HG02884 (cell line): ENCODE results near the gene JAZF1.

Source experiments
- ATAC-seq: cut with Tn5 transposase; IDR thresholded peaks from one replicate; pipeline ENCODE4 v1.9.1; 2021; ENCODE audit warnings: mild to moderate bottlenecking, moderate library complexity; ENCODE audit not compliant: unreplicated experiment

The JAZF1 gene

GRCh38 chr7:28140979-28141378, 39.6 kb downstream of the JAZF1 start:
- ATAC-seq, result no peak

- no peak for ATAC-seq
Observed at GRCh38 chr7:28138837-28139236, 41.8 kb downstream of the JAZF1 start.

GRCh38 chr7:28137463-28137862, 43.1 kb downstream of the JAZF1 start:
- ATAC-seq, result no peak

GRCh38 chr7:28136885-28137284, 43.7 kb downstream of the JAZF1 start:
- no peak for ATAC-seq

GRCh38 chr7:28136420-28136819, 44.2 kb downstream of the JAZF1 start:
- ATAC-seq, result no peak

- ATAC-seq, result no peak
Observed at GRCh38 chr7:28135760-28136159, 44.8 kb downstream of the JAZF1 start.

- ATAC-seq, result no peak
Observed at GRCh38 chr7:28135315-28135714, 45.3 kb downstream of the JAZF1 start.

- ATAC-seq, result no peak
Observed at GRCh38 chr7:28133872-28134271, 46.7 kb downstream of the JAZF1 start.

GRCh38 chr7:28132959-28133870, 47.4 kb downstream of the JAZF1 start:
- ATAC-seq, result no peak

- ATAC-seq, result no peak
Observed at GRCh38 chr7:28130277-28130676, 50.3 kb downstream of the JAZF1 start.

- no peak for ATAC-seq
Observed at GRCh38 chr7:28128608-28129007, 52.0 kb downstream of the JAZF1 start.

- ATAC-seq, result no peak
Observed at GRCh38 chr7:28126410-28127041, 54.1 kb downstream of the JAZF1 start.

- ATAC-seq, result no peak
Observed at GRCh38 chr7:28125431-28126409, 54.9 kb downstream of the JAZF1 start.

GRCh38 chr7:28124413-28124812, 56.2 kb downstream of the JAZF1 start:
- ATAC-seq, result no peak

GRCh38 chr7:28123752-28124151, 56.8 kb downstream of the JAZF1 start:
- ATAC-seq, result no peak

GRCh38 chr7:28121496-28121895, 59.1 kb downstream of the JAZF1 start:
- no peak for ATAC-seq

- ATAC-seq, result no peak
Observed at GRCh38 chr7:28116041-28116440, 64.6 kb downstream of the JAZF1 start.

- ATAC-seq, result no peak
Observed at GRCh38 chr7:28115261-28115660, 65.3 kb downstream of the JAZF1 start.

GRCh38 chr7:28114056-28114455, 66.5 kb downstream of the JAZF1 start:
- ATAC-seq, result no peak

GRCh38 chr7:28112883-28113540, 67.6 kb downstream of the JAZF1 start:
- ATAC-seq, result no peak

GRCh38 chr7:28112467-28112866, 68.1 kb downstream of the JAZF1 start:
- no peak for ATAC-seq
